Progenitor cell of endocrine pancreas (in vitro differentiated cells): ENCODE measurements around the gene ACKR2. TPM values are rescaled to one million over a fixed set of nuclear protein-coding genes. Genes with fewer than 3 reads are reported as not detected.

Source experiments
- DNase-seq: peaks from one replicate; pipeline ENCODE4 v3.0.0; 2021; ENCODE audit warnings: low spot score; ENCODE audit not compliant: unreplicated experiment
- H3K27ac Mint-ChIP-seq: 2 replicates; pipeline ENCODE4 v1.8.0; 2021; ENCODE audit warnings: mild to moderate bottlenecking, moderate library complexity, mixed read lengths
- H3K27me3 Mint-ChIP-seq: 2 replicates; pipeline ENCODE4 v1.8.0; 2021; ENCODE audit warnings: mixed read lengths
- H3K36me3 Mint-ChIP-seq: 2 replicates; pipeline ENCODE4 v1.8.0; 2022; ENCODE audit warnings: mixed read lengths; ENCODE audit not compliant: insufficient read depth
- H3K4me1 Mint-ChIP-seq: 2 replicates; pipeline ENCODE4 v1.8.0; 2021; ENCODE audit warnings: low read depth, mixed read lengths
- H3K4me3 Mint-ChIP-seq: 2 replicates; pipeline ENCODE4 v1.8.0; 2021; ENCODE audit warnings: low read depth, mild to moderate bottlenecking, moderate library complexity, mixed read lengths
- H3K9me3 Mint-ChIP-seq: 2 replicates; pipeline ENCODE4 v1.8.0; 2021; ENCODE audit warnings: low read depth, mixed read lengths
- total RNA-seq: library from RNA; stranded (reverse); gene quantifications from 2 replicates; pipeline ENCODE4 v1.2.1, GENCODE V29; 2021
- TF ChIP-seq, protein P1 (sequence below): fragments of 200-600 bp; sonication (generic); IDR thresholded peaks from one replicate; pipeline ENCODE4 v1.5.0; 2021; ENCODE audit warnings: antibody characterized with exemption, mild to moderate bottlenecking; ENCODE audit not compliant: unreplicated experiment

ACKR2 gene
- total RNA-seq, 1 donor from 2014 or later = 0.60 TPM

GRCh38 chr3:42841332-42841731 lies 32.1 kb downstream of the ACKR2 start:
- peaks cover 6% of the 10 kb centered on the region for H3K4me1 Mint-ChIP-seq
- peaks cover 8% of the 10 kb centered on the region for H3K27me3 Mint-ChIP-seq
- no peak overlapping the region for H3K4me3 Mint-ChIP-seq
- no peak for DNase-seq
- H3K36me3 Mint-ChIP-seq = no peaks in the 10 kb centered on the region
- H3K9me3 Mint-ChIP-seq = no peaks in the 10 kb centered on the region
- no peak overlapping the region for H3K27ac Mint-ChIP-seq
- TF ChIP-seq, protein P1, sequence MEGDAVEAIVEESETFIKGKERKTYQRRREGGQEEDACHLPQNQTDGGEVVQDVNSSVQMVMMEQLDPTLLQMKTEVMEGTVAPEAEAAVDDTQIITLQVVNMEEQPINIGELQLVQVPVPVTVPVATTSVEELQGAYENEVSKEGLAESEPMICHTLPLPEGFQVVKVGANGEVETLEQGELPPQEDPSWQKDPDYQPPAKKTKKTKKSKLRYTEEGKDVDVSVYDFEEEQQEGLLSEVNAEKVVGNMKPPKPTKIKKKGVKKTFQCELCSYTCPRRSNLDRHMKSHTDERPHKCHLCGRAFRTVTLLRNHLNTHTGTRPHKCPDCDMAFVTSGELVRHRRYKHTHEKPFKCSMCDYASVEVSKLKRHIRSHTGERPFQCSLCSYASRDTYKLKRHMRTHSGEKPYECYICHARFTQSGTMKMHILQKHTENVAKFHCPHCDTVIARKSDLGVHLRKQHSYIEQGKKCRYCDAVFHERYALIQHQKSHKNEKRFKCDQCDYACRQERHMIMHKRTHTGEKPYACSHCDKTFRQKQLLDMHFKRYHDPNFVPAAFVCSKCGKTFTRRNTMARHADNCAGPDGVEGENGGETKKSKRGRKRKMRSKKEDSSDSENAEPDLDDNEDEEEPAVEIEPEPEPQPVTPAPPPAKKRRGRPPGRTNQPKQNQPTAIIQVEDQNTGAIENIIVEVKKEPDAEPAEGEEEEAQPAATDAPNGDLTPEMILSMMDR = no peak

- no peak for DNase-seq
- no peak overlapping the region for H3K27ac Mint-ChIP-seq
- no peak overlapping the region for H3K4me3 Mint-ChIP-seq
- peaks cover 8% of the 10 kb centered on the region for H3K27me3 Mint-ChIP-seq
- TF ChIP-seq, protein P1 = no peak
- no peaks in the 10 kb centered on the region for H3K9me3 Mint-ChIP-seq
- H3K4me1 Mint-ChIP-seq = peaks cover 12% of the 10 kb centered on the region
- no peaks in the 10 kb centered on the region for H3K36me3 Mint-ChIP-seq
Measured at GRCh38 chr3:42843713-42844411, 34.6 kb downstream of the ACKR2 start.

- no peak for DNase-seq
- no peak overlapping the region for H3K4me3 Mint-ChIP-seq
Measured at GRCh38 chr3:42844412-42844713, 35.1 kb downstream of the ACKR2 start.

GRCh38 chr3:42844815-42845214 lies 35.6 kb downstream of the ACKR2 start:
- no peak for DNase-seq
- H3K4me3 Mint-ChIP-seq = no peak overlapping the region
- H3K27ac Mint-ChIP-seq = no peak overlapping the region
- peaks cover 12% of the 10 kb centered on the region for H3K4me1 Mint-ChIP-seq
- no peaks in the 10 kb centered on the region for H3K9me3 Mint-ChIP-seq
- TF ChIP-seq, protein P1 = no peak
- H3K27me3 Mint-ChIP-seq = peaks cover 8% of the 10 kb centered on the region
- no peaks in the 10 kb centered on the region for H3K36me3 Mint-ChIP-seq

More at GRCh38 chr3:42844412-42844713, 35.1 kb downstream of the ACKR2 start:
- H3K36me3 Mint-ChIP-seq = no peaks in the 10 kb centered on the region
- no peaks in the 10 kb centered on the region for H3K9me3 Mint-ChIP-seq
- H3K27me3 Mint-ChIP-seq = peaks cover 8% of the 10 kb centered on the region
- H3K27ac Mint-ChIP-seq = no peak overlapping the region
- TF ChIP-seq, protein P1 = no peak
- peaks cover 12% of the 10 kb centered on the region for H3K4me1 Mint-ChIP-seq

GRCh38 chr3:42846685-42847522 lies 37.7 kb downstream of the ACKR2 start:
- DNase-seq = no peak
- H3K27me3 Mint-ChIP-seq = peaks cover 17% of the 10 kb centered on the region
- H3K27ac Mint-ChIP-seq = peak overlapping the region; percentile 36

More at GRCh38 chr3:42846685-42847522, 37.7 kb downstream of the ACKR2 start:
- TF ChIP-seq, protein P1 = no peak
- no peak overlapping the region for H3K4me3 Mint-ChIP-seq
- H3K36me3 Mint-ChIP-seq = no peaks in the 10 kb centered on the region
- peaks cover 12% of the 10 kb centered on the region for H3K4me1 Mint-ChIP-seq
- H3K9me3 Mint-ChIP-seq = no peaks in the 10 kb centered on the region
